ENCODE results near the gene HAPLN1.

DNA sequence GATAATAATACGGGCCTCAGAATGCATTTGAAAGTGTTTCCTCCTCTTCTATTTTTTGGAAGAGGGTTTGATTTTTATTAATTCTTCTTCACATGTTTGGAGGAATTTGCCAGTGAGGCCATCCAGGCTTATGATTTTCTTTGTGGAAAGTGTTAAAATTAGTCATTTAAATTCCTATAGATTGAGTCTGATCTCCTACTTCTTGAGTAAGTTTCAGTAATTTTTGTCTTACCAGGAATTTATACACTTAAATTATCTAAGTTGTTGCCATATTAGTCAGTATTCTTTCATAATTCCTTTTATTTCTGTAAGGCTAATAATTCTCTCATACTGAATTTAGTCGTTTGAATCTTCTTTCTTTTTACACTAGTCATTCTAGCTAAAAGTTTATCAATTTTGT is 25.2 kb upstream of the HAPLN1 start:
- TF ChIP-seq, protein P1, sequence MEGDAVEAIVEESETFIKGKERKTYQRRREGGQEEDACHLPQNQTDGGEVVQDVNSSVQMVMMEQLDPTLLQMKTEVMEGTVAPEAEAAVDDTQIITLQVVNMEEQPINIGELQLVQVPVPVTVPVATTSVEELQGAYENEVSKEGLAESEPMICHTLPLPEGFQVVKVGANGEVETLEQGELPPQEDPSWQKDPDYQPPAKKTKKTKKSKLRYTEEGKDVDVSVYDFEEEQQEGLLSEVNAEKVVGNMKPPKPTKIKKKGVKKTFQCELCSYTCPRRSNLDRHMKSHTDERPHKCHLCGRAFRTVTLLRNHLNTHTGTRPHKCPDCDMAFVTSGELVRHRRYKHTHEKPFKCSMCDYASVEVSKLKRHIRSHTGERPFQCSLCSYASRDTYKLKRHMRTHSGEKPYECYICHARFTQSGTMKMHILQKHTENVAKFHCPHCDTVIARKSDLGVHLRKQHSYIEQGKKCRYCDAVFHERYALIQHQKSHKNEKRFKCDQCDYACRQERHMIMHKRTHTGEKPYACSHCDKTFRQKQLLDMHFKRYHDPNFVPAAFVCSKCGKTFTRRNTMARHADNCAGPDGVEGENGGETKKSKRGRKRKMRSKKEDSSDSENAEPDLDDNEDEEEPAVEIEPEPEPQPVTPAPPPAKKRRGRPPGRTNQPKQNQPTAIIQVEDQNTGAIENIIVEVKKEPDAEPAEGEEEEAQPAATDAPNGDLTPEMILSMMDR (IDR thresholded peaks at IDR 0.05; ENCODE audit: poor library complexity), result no peak
- TF ChIP-seq EZH2 (IDR thresholded peaks at IDR 0.05; ENCODE audit: borderline replicate concordance) (no peak), EZH2phosphoT487 (IDR thresholded peaks at IDR 0.05; ENCODE audit: low read depth, severe bottlenecking, unreplicated experiment) (no peak)
